ENCODE data around the gene ICAM2.

Gene ICAM2

DNA sequence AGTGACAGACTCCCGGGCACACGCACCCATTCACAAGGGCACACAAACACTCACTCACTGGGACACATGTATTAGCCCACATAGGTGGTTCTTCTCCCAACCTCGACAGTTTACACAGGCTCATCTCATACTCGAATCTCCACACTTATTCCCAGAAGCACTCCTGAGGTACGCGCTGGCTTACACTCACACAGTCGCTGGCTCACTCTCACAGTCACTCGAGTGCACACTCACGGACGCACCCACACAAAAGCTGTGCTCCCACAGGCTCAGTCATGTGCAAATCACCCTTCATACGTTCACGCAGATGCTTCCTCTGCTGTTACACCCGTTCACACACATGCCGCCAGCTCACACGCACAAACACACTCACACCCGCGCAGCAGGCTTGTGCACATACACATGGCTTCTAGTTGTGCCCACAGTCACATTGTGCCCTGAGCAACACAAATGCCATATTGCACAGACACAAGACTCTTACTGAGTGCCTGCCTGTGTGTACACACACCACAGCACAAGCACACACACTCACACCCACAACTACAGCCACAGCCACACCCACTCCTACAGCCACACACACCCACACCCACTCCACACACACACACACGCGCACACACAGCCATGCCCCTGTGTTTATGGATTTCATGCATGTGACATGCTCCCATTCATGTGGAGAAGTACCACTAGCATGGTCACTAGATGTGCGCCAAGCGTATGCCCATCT is 30.6 kb downstream of the ICAM2 start:
- H3K9me3 ChIP-seq (replicated peaks in 1 of 11), result no peaks in the 10 kb centered on the region
- H3K4me3 ChIP-seq, result no peak overlapping the region
- no peaks in the 10 kb centered on the region for H4K20me1 ChIP-seq
- peak overlapping the region; percentile 73 to 91 (median 83) for H3K4me2 ChIP-seq
- peaks cover 59 to 92% (median 91%) of the 10 kb centered on the region in 10 experiments for H3K4me1 ChIP-seq
- no peaks in the 10 kb centered on the region for H3K36me3 ChIP-seq
- H3K9ac ChIP-seq, result peak overlapping the region in 2 of 11 experiments; percentile 50 to 53; a peak in 5 of 22 replicates
- peak overlapping the region in 4 of 11 experiments; percentile 36 to 80 (median 51); a peak in 7 of 22 replicates for H3K27ac ChIP-seq
- no peak for TF ChIP-seq Cebpa-rat (IDR thresholded peaks at IDR 0.05)
- no peaks in the 10 kb centered on the region for H3K27me3 ChIP-seq

DNA sequence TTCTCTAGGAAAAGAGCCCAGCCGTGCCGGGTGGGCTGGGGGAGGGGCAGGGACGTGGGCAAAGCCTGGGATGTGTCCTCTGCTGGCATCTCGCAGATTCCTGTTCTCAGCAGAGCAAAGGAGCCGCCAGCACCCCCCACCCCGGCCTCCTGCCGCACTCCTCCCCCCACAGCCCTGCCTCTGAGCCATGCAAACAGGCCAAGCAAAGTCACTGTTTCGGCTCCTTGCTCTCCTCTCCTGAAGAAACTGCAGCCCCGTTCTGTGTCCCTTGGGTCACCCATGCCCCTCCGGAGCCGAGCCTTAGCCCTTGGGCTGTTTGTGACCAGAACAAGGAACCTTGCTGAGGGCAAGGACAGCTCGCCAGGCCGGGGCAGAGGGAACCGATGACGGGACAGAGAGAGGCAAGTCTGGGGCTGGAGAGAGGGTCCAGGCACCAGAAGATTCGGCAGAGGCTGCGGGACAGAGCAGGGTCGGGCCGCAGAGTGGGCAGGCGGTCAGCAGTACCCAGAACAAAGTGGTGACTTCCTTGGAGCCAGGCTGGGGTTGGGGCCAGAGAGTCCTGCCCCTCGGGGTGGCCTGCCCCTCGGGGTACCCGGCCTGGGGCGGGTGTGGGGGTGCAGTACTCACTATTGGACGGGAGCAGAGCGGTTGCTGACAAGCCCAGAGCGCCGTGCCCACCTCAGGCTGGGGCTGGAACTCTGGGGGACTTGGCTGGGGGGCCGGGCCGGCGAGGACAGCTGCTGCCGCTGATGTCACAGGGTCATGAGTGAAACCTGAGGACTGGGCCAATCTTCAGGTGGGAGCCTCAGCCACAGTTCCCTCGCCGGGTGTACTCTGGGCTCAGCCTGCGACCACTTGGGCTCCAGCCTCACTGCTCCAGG is 31.5 kb downstream of the ICAM2 start:
- H3K4me1 ChIP-seq, result peaks cover 60 to 93% (median 91%) of the 10 kb centered on the region in 10 experiments
- peak overlapping the region in 7 of 11 experiments; percentile 32 to 80 (median 48); a peak in 13 of 22 replicates for H3K27ac ChIP-seq
- no peak overlapping the region for H3K4me3 ChIP-seq
- H3K36me3 ChIP-seq, result no peaks in the 10 kb centered on the region
- TF ChIP-seq Cebpa-rat (IDR thresholded peaks at IDR 0.05), result no peak
- no peaks in the 10 kb centered on the region for H3K27me3 ChIP-seq
- H3K9ac ChIP-seq, result peak overlapping the region in 7 of 11 experiments; percentile 13 to 54 (median 32); a peak in 5 of 22 replicates
- no peaks in the 10 kb centered on the region for H3K9me3 ChIP-seq (replicated peaks in 1 of 11)
- H3K4me2 ChIP-seq, result peak overlapping the region in 9 of 11 experiments; percentile 74 to 91 (median 83); a peak in 18 of 22 replicates
- H4K20me1 ChIP-seq, result no peaks in the 10 kb centered on the region

DNA sequence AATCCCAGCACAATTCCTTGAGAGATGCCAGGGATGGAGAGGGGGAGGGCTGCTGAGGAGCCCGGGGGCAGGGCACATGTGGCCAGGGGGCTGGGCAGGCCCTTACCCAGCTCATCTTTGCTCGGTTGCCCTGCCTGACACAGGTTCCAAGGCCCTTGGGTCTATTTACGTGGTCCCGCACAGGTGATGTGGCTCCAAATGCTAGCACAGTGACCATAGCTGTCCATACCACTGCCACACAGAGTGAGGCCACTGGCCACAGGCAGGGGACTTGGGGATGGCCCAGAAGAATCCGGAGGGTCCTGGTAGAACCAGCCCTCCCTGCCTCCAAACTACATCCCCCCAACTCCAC is 32.3 kb downstream of the ICAM2 start:
- Histone ChIP-seq H3K9me3 (replicated peaks in 1 of 11) (peaks cover 0 to 1% (median 0%) of the 10 kb centered on the region in 11 experiments; a peak in 7 of 22 replicates), H3K27ac (peak overlapping the region in 2 of 11 experiments; percentile 50 to 70; a peak in 3 of 22 replicates), H3K4me2 (peak overlapping the region; percentile 13 to 94 (median 90); a peak in 19 of 22 replicates), H3K4me1 (peaks cover 63 to 96% (median 94%) of the 10 kb centered on the region in 10 experiments), H3K9ac (0 out of 22 replicates have a peak overlapping the region, but pooled peaks of 2 of the 11 experiments have one; percentile 0 to 29), H3K36me3 (no peaks in the 10 kb centered on the region), H4K20me1 (no peaks in the 10 kb centered on the region), H3K27me3 (no peaks in the 10 kb centered on the region), H3K4me3 (no peak overlapping the region)
- no peak for TF ChIP-seq Cebpa-rat (IDR thresholded peaks at IDR 0.05)

DNA sequence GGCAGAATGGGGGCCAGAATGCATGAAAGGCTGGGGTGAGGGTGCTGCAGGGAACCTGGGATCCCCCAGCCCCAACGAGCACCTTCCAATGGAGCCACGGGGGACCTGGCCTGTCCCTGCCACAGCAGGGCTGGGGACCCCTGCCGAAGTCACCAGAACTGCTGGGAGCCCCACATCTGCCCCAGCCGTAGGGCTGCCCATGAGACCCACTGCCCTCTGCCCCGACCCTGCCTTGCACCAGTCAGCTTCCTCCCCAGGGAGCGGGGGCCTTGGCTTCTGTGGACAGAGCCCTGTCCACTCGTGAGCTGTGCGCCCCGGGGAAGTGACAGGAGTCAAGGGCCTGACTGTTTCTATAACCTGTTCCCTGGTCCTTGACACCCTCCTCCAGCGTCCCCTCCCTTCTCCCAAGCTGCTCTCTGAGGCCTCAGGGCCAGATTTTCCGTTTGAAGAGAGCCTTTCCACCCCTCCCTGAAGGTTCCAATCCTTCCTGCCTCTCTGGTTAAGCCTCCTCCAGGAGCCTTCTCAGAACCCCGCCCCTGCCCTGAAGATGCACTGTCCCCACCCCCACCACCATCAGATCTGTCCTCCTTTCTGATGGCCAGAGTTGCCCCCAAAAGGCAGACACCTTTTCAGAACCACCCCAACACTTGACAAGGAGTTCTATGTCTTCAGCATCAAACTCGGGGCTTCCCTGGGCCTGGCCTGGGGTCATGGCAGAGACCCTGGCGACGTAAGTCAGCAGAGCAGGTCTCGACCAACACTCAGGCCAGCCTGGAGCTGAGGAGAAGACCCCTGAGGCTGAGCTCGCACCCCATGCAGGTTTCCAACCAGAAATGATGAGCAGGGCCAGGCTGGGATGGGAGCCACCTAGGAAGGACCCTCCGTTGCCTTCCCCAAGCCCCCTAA is 33.0 kb downstream of the ICAM2 start:
- no peak for TF ChIP-seq Cebpa-rat (IDR thresholded peaks at IDR 0.05)

DNA sequence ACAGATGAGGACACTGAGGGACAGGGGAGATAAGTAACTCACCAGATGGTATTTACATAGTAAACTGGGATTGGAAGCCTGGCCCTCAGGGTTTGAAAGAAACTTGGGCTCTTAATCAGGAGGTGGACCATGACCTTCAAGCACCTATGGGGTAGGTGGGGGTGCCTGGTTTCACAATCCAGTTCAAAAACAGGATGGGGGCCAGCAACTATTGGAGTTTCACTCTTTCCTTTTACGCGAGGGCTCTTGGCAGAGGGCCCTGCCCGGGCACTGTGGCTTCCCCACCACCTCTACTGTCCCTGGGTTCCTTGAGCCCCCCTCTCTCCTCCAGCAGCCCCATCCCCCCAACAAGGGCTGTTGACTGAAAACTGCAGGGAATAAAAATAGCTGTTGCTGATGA is 33.6 kb downstream of the ICAM2 start:
- Histone ChIP-seq H4K20me1 (no peaks in the 10 kb centered on the region), H3K4me1 (peaks cover 67 to 91% (median 90%) of the 10 kb centered on the region in 10 experiments), H3K4me2 (peak overlapping the region; percentile 60 to 94 (median 90)), H3K4me3 (no peak overlapping the region; a peak in 1 of 20 replicates), H3K9me3 (replicated peaks in 1 of 11) (peaks cover 5 to 14% (median 12%) of the 10 kb centered on the region in 11 experiments), H3K27me3 (no peaks in the 10 kb centered on the region), H3K9ac (peak overlapping the region in 9 of 11 experiments; percentile 10 to 55 (median 29); a peak in 11 of 22 replicates), H3K27ac (peak overlapping the region in 9 of 11 experiments; percentile 32 to 70 (median 54); a peak in 15 of 22 replicates), H3K36me3 (no peaks in the 10 kb centered on the region)
- TF ChIP-seq Cebpa-rat (IDR thresholded peaks at IDR 0.05), result no peak; a peak in 1 of 22 replicates

More for the DNA sequence above, 33.0 kb downstream of the ICAM2 start:
- Histone ChIP-seq H3K9ac (peak overlapping the region in 9 of 11 experiments; percentile 10 to 55 (median 29); a peak in 12 of 22 replicates), H3K27ac (peak overlapping the region in 9 of 11 experiments; percentile 32 to 70 (median 54); a peak in 16 of 22 replicates), H3K9me3 (replicated peaks in 1 of 11) (peaks cover 0 to 8% (median 6%) of the 10 kb centered on the region in 11 experiments; a peak in 17 of 22 replicates), H3K4me1 (peaks cover 67 to 98% (median 96%) of the 10 kb centered on the region in 10 experiments), H4K20me1 (no peaks in the 10 kb centered on the region), H3K4me3 (no peak overlapping the region; a peak in 1 of 20 replicates), H3K36me3 (no peaks in the 10 kb centered on the region), H3K4me2 (peak overlapping the region; percentile 60 to 94 (median 90)), H3K27me3 (no peaks in the 10 kb centered on the region)

DNA sequence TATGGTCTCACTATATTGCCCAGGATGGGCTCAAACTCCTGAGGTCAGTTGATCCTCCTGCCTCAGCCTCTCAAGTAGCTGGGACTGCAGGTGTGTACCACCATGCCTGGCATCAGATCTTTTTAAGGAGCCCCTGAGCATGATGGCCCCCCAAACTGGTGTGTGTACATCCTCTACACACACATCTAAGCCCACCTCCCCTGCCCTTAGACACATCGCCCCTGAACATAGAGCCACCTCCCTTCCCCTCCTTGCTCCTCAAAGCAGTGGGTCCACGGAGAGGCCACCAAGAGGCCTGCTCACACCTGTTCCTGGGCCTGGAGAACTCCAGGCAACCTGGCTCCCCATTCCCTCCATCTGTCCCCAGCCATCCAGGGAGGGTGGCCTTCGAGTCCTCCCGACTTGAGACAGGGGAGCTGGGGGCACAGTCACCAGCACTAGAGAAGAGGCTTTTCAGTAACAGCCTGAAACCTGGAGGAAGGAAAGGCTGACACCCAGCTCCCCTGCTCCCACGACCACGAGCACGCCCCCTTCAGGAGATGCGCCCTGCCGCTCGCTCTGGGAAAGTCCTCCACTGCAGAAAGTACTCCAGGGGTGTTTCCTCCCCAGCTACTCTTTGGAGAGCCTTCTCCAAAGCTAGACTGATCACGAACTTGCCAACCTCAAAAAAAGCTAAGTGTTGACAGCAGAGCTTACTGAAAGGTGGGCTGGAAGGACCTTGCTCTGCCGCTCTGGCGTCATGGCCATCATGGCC is 34.9 kb downstream of the ICAM2 start:
- peak overlapping the region in 10 of 11 experiments; percentile 33 to 75 (median 66); a peak in 19 of 22 replicates for H3K27ac ChIP-seq
- TF ChIP-seq Cebpa-rat (IDR thresholded peaks at IDR 0.05), result no peak
- H3K9ac ChIP-seq, result peak overlapping the region in 7 of 11 experiments; percentile 21 to 55 (median 50); a peak in 10 of 22 replicates
- peak overlapping the region; percentile 60 to 94 (median 90) for H3K4me2 ChIP-seq
- H3K9me3 ChIP-seq (replicated peaks in 1 of 11), result peaks cover 10 to 21% (median 19%) of the 10 kb centered on the region in 11 experiments
- H3K4me1 ChIP-seq, result peaks cover 64 to 80% (median 78%) of the 10 kb centered on the region in 10 experiments
- H3K27me3 ChIP-seq, result no peaks in the 10 kb centered on the region
- no peaks in the 10 kb centered on the region for H3K36me3 ChIP-seq
- no peaks in the 10 kb centered on the region for H4K20me1 ChIP-seq
- peak overlapping the region in 1 of 10 experiments; percentile 11; a peak in 2 of 20 replicates for H3K4me3 ChIP-seq

DNA sequence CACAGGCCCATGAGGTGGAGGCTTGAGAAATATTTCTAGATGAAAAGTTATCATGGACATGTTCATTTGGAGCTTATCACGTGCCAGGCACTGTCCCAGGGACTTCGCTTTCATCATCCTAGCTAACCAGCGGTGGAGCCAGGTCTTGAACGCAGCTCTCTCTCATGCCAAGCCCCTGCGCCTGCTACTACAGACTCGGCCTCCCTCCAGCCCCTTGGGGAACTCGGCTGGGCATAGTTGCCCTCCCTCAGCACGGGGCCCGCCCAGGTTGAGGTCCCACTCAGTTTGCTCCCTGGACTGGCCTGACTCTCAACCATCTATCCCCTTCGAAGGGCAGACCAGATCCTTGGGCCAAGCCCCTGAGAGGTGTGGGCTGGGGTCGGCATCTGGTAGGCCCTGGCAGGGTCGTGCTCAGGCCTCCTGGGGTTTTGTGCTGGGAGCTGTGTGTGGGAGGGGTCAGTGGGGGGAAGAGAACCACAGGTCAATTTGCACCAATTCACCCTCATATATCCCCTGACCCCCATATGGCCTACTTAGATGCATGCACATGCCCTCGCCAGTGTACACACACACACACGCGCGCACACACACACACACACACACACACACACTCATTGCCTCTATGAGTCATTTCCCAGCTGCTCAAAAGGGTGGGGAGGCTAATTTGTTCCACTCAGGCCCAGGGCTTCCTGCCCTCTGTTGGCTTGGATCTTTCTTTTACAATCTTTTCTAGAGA is 35.6 kb downstream of the ICAM2 start:
- TF ChIP-seq Cebpa-rat (IDR thresholded peaks at IDR 0.05), result no peak
- Histone ChIP-seq H3K9ac (peak overlapping the region in 6 of 11 experiments; percentile 21 to 55 (median 51); a peak in 10 of 22 replicates), H3K9me3 (replicated peaks in 1 of 11) (peaks cover 10 to 21% (median 19%) of the 10 kb centered on the region in 11 experiments), H3K27me3 (no peaks in the 10 kb centered on the region), H3K36me3 (no peaks in the 10 kb centered on the region), H3K4me1 (peaks cover 57 to 77% (median 73%) of the 10 kb centered on the region in 10 experiments), H3K4me2 (peak overlapping the region; percentile 60 to 94 (median 90)), H4K20me1 (no peaks in the 10 kb centered on the region), H3K4me3 (no peak overlapping the region), H3K27ac (peak overlapping the region in 10 of 11 experiments; percentile 33 to 75 (median 66); a peak in 17 of 22 replicates)
